ENCODE data around the gene SMG1. TPM values are rescaled to one million over a fixed set of nuclear protein-coding genes. Genes with fewer than 3 reads are reported as not detected.

SMG1 gene
- total and polyA plus RNA-seq, 8 donors = 60.0 to 78.6 (median 71.4) TPM

- H3K27me3 ChIP-seq = no peaks in the 10 kb centered on the region
- H3K27ac ChIP-seq = no peak overlapping the region
- intact Hi-C loops (cut with DNase I) = no loop called here
- no peaks in the 10 kb centered on the region for H3K36me3 ChIP-seq
- no peak overlapping the region for H3K4me3 ChIP-seq
- ATAC-seq (no peak), DNase-seq (no peak)
- H3K9me3 ChIP-seq = no peaks in the 10 kb centered on the region
- TF ChIP-seq CTCF (IDR thresholded peaks at IDR 0.05) = no peak
- peaks cover 0 to 11% of the 10 kb centered on the region in 2 donors for H3K4me1 ChIP-seq
Measured at GRCh38 chr16:18950469-18951185, 24.4 kb upstream of the SMG1 start.

GRCh38 chr16:18948372-18949020 lies 22.3 kb upstream of the SMG1 start:
- TF ChIP-seq CTCF (IDR thresholded peaks at IDR 0.05) = no peak
- Histone ChIP-seq H3K27ac (no peak overlapping the region), H3K9me3 (no peaks in the 10 kb centered on the region), H3K4me1 (peaks cover 0 to 11% of the 10 kb centered on the region in 2 donors), H3K27me3 (no peaks in the 10 kb centered on the region), H3K36me3 (no peaks in the 10 kb centered on the region), H3K4me3 (no peak overlapping the region)
- DNase-seq (no peak), ATAC-seq (no peak)
- intact Hi-C loops (cut with DNase I) = no loop called here

- H3K27ac ChIP-seq = no peak overlapping the region
- TF ChIP-seq CTCF (IDR thresholded peaks at IDR 0.05) = no peak
- H3K27me3 ChIP-seq = no peaks in the 10 kb centered on the region
- no peak for ATAC-seq
- intact Hi-C loops (cut with DNase I) = no loop called here
- H3K36me3 ChIP-seq = no peaks in the 10 kb centered on the region
- peaks cover 0 to 11% of the 10 kb centered on the region in 2 donors for H3K4me1 ChIP-seq
- H3K9me3 ChIP-seq = no peaks in the 10 kb centered on the region
- no peak overlapping the region for H3K4me3 ChIP-seq
- DNase-seq = no peak
Measured at GRCh38 chr16:18945233-18945632, 19.0 kb upstream of the SMG1 start.

- Histone ChIP-seq H3K9me3 (no peaks in the 10 kb centered on the region), H3K27ac (no peak overlapping the region), H3K4me1 (peaks cover 0 to 11% of the 10 kb centered on the region in 2 donors), H3K27me3 (no peaks in the 10 kb centered on the region), H3K36me3 (no peaks in the 10 kb centered on the region), H3K4me3 (no peak overlapping the region)
- intact Hi-C loops (cut with DNase I) = no loop called here
- ATAC-seq (no peak), DNase-seq (no peak)
- no peak for TF ChIP-seq CTCF (IDR thresholded peaks at IDR 0.05)
Measured at GRCh38 chr16:18943414-18943813, 17.2 kb upstream of the SMG1 start.

GRCh38 chr16:18942061-18942460 lies 15.9 kb upstream of the SMG1 start:
- ATAC-seq = no peak

More at GRCh38 chr16:18942061-18942460, 15.9 kb upstream of the SMG1 start:
- intact Hi-C loops (cut with DNase I) = no loop called here
- Histone ChIP-seq H3K27me3 (no peaks in the 10 kb centered on the region), H3K4me1 (peaks cover 0 to 11% of the 10 kb centered on the region in 2 donors), H3K9me3 (no peaks in the 10 kb centered on the region), H3K4me3 (no peak overlapping the region), H3K27ac (no peak overlapping the region), H3K36me3 (no peaks in the 10 kb centered on the region)
- no peak for TF ChIP-seq CTCF (IDR thresholded peaks at IDR 0.05)
- no peak for DNase-seq
